Right cardiac atrium (tissue), 5 donors: Measurements from ENCODE around the gene CBLC. TPM values are rescaled to one million over a fixed set of nuclear protein-coding genes. Genes with fewer than 3 reads are reported as not detected.

Source experiments
- ATAC-seq, 2 donors: fragments of 200-7000 bp; cut with Tn5 transposase; one replicate each; pipeline versions ENCODE4 v1.8.0 to v1.9.1; 2020; ENCODE audit warnings: moderate library complexity in 2 of 2, mild to moderate bottlenecking in 1 of 2
- DNase-seq, 3 donors: peaks; one replicate each; pipeline ENCODE4 v3.0.0-alpha.2; 2020
- H3K27ac ChIP-seq: one replicate; pipeline ENCODE4 v1.5.1; 2013; ENCODE audit warnings: mild to moderate bottlenecking, low read length, control low read depth, moderate library complexity
- H3K27me3 ChIP-seq: one replicate; pipeline ENCODE4 v1.6.1; 2013; ENCODE audit not compliant: control insufficient read depth, insufficient read depth
- H3K4me1 ChIP-seq: one replicate; pipeline ENCODE4 v1.6.1; 2013; ENCODE audit warnings: low read length; ENCODE audit not compliant: control insufficient read depth, insufficient read depth
- H3K4me3 ChIP-seq: one replicate; pipeline ENCODE4 v1.5.1; 2013; ENCODE audit warnings: low read length, control low read depth
- H3K9me3 ChIP-seq: one replicate; pipeline ENCODE4 v1.6.1; 2013; ENCODE audit warnings: low read length; ENCODE audit not compliant: control insufficient read depth
- WGBS: extraction: QIAGEN DNeasy Blood & Tissue Kit; methylation state at CpG from one replicate; pipeline ENCODE4 v1.1.7; 2013; 5-methylcytosine and 5-hydroxymethylcytosine counted together
- intact Hi-C, 4 donors: fragments of 100-400 bp; cut with DNase I; formaldehyde crosslinking; loops; one replicate each; pipeline versions ENCODE4 v1.11.0 to v1.14.0; 2022 to 2023
- long read RNA-seq, 4 donors: library from polyadenylated mRNA; unstranded; transcript quantifications; one replicate each; pipeline ENCODE4 v2.0.0, GENCODE V29; 2020 to 2021
- polyA plus RNA-seq: library from polyadenylated mRNA; stranded (reverse); fragments of 200-250 nt; gene quantifications from one replicate; pipeline ENCODE4 v1.2.3, GENCODE V29; 2013
- total RNA-seq, 4 donors: library from RNA; stranded (reverse); fragmentation: NEBNext Ultra II Directional; extraction: Animal tissue kit (Norgen Biotek cat#: 25700); gene quantifications; one replicate each; pipeline ENCODE4 v1.2.1, GENCODE V29; 2021
- donor health status: healthy with polysubstance abuse.
- donor health status: DM: no; HTN: yes; CAD: no.
- donor health status: DM: no; HTN: no; CAD: no.
- donor health status: DM: no; HTN: yes; CAD: no; lungs with severe emphysema.
- donor health status: DM: yes; HTN: yes; CAD: no.

The CBLC gene, protein sequence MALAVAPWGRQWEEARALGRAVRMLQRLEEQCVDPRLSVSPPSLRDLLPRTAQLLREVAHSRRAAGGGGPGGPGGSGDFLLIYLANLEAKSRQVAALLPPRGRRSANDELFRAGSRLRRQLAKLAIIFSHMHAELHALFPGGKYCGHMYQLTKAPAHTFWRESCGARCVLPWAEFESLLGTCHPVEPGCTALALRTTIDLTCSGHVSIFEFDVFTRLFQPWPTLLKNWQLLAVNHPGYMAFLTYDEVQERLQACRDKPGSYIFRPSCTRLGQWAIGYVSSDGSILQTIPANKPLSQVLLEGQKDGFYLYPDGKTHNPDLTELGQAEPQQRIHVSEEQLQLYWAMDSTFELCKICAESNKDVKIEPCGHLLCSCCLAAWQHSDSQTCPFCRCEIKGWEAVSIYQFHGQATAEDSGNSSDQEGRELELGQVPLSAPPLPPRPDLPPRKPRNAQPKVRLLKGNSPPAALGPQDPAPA
- total RNA-seq (not detected), polyA plus RNA-seq (not detected)
- long read RNA-seq, donor 1, result 0 reads
- long read RNA-seq, donor 2, result 0 reads
- long read RNA-seq, donor 3, result 0 reads
- long read RNA-seq, donor 4, result 0 reads

DNA sequence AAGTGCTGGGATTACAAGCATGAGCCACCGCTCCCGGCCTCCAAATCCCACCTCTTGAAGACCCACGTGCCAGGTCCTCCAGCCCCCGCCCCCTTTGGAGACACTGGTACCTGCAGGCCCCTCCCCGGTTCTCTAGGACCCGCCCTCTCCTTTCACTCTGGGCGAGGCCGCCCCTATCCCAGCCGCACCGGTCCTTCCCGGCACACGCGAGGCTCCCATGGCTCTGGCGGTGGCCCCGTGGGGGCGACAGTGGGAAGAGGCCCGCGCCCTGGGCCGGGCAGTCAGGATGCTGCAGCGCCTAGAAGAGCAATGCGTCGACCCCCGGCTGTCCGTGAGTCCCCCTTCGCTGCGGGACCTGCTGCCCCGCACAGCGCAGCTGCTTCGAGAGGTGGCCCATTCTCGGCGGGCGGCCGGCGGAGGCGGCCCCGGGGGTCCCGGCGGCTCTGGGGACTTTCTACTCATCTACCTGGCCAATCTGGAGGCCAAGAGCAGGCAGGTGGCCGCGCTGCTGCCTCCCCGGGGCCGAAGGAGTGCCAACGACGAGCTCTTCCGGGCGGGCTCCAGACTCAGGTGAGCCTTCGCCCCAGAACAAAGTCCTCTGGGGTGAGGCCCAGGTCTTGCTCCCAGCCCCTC lies at the start of gene CBLC:
Gene CBLC (plus strand): TSS at position 176 of the 633 bp plus-strand sequence. CDS start 42 bp downstream, at position 218.
- Histone ChIP-seq H3K27ac (no peak within 1 kb of the TSS), H3K4me1 (no peaks in the 10 kb centered on the region), H3K27me3 (no peaks in the 10 kb centered on the region), H3K9me3 (no peaks in the 10 kb centered on the region), H3K4me3 (no peak within 1 kb of the TSS)
- intact Hi-C loops, result no loop called here
- peak in 2 of 3 donors; percentile 50 to 51 for DNase-seq
- peak; percentile 55 to 59 for ATAC-seq
- WGBS, result 14% methylated on average over 47 of the region's 47 CpGs

DNA sequence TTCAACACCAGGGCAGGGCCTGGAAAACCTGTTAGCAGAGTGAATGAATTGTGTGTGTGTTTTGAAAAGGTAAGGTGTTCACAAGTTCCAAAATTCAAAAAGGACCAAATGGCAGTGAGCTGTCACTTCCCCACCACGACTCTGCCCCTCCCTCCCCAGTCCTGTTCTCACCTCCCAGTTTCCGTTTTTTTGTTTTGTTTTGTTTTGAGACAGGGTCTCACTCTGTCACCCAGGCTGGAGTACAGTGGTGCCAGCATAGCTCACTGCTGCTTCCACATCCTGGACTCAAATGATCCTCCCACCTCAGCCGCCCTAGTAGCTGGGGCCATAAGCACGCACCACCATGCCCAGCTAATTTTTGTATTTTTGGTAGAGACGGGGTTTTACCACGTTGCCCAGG lies 49.5 kb upstream of the CBLC start:
- 62% methylated on average over 6 of the region's 6 CpGs for WGBS
- ATAC-seq, result no peak
- Histone ChIP-seq H3K9me3 (no peaks in the 10 kb centered on the region), H3K4me3 (no peak overlapping the region), H3K4me1 (peaks cover 4% of the 10 kb centered on the region), H3K27me3 (no peaks in the 10 kb centered on the region), H3K27ac (no peak overlapping the region)
- peak in 1 of 3 donors; percentile 20 for DNase-seq
- intact Hi-C loops, result no loop called here

DNA sequence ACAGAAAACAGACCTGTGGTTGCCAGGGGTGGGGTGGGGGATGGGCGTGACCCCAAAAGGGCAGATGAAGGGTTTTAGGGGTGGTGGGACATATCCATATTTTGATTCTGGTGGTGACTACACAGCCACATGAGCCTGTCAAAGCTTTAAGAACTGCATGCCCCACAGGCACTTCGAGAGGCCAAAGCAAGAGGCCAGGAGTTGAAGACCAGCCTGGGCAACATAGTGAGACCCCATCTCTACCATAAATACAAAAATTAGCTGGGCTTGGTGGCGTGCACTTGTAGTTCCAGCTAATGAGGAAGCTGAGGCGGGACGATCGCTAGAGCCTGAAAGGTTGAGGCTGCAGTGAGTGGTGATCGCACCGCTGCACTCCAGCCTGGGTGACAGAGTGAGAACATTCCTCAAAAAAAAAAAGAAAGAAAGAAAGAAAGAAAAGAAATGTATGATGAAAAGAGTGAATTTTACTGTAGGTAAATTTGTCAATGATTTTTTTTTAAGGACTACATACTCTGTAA lies 48.1 kb upstream of the CBLC start:
- Histone ChIP-seq H3K27me3 (no peaks in the 10 kb centered on the region), H3K4me1 (no peaks in the 10 kb centered on the region), H3K4me3 (no peak overlapping the region), H3K9me3 (no peaks in the 10 kb centered on the region), H3K27ac (no peak overlapping the region)
- ATAC-seq, result no peak
- 91% methylated on average over 8 of the region's 8 CpGs for WGBS
- intact Hi-C loops, result no loop called here
- peak in 2 of 3 donors; percentile 12 to 23 for DNase-seq

DNA sequence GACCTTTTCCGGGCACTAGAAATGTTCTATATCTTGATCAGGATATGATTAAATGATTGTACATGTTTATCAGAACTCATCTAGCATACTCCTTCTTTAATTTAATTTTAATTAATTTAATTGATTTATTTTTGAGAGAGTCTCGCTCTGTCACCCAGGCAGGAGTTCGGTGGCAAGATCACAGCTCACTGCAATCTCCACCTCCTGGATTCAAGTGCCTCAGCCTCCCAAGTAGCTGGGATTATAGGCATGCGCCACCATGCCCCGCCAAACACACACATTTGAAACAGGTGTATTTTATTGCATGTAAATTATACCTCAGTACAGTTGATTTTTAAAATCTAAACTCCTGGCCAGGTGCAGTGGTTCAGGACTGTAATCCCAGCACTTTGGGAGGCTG lies 46.6 kb upstream of the CBLC start:
- H3K4me3 ChIP-seq, result no peak overlapping the region
- 96% methylated on average over 5 of the region's 5 CpGs for WGBS
- no peaks in the 10 kb centered on the region for H3K27me3 ChIP-seq
- DNase-seq, result peak in 1 of 3 donors; percentile 2
- no peaks in the 10 kb centered on the region for H3K9me3 ChIP-seq
- no peaks in the 10 kb centered on the region for H3K4me1 ChIP-seq
- no peak for ATAC-seq
- no peak overlapping the region for H3K27ac ChIP-seq
- intact Hi-C loops, result no loop called here

DNA sequence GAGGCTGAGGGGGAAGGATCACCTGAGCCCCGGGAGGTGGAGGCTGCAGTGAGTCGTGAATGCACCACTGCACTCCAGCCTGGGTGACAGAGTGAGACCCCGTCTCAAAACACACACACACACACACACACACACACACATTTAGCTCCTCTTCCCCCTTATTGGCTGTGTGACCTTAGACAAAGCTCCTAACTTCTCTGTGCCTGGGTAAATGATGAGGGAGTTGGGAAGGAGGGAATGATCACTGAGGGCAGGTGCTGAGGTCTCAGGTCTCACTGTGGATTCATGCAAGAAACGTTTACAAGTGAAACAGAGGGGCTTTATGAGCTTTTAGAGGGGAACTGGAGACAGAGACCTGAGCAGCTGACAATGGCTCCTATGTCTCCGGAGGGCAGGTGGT lies 46.1 kb upstream of the CBLC start:
- Histone ChIP-seq H3K27me3 (no peaks in the 10 kb centered on the region), H3K9me3 (no peaks in the 10 kb centered on the region), H3K4me3 (no peak overlapping the region), H3K4me1 (no peaks in the 10 kb centered on the region), H3K27ac (no peak overlapping the region)
- 77% methylated on average over 5 of the region's 5 CpGs for WGBS
- intact Hi-C loops, result no loop called here
- DNase-seq (peak in 1 of 3 donors; percentile 3), ATAC-seq (no peak)

DNA sequence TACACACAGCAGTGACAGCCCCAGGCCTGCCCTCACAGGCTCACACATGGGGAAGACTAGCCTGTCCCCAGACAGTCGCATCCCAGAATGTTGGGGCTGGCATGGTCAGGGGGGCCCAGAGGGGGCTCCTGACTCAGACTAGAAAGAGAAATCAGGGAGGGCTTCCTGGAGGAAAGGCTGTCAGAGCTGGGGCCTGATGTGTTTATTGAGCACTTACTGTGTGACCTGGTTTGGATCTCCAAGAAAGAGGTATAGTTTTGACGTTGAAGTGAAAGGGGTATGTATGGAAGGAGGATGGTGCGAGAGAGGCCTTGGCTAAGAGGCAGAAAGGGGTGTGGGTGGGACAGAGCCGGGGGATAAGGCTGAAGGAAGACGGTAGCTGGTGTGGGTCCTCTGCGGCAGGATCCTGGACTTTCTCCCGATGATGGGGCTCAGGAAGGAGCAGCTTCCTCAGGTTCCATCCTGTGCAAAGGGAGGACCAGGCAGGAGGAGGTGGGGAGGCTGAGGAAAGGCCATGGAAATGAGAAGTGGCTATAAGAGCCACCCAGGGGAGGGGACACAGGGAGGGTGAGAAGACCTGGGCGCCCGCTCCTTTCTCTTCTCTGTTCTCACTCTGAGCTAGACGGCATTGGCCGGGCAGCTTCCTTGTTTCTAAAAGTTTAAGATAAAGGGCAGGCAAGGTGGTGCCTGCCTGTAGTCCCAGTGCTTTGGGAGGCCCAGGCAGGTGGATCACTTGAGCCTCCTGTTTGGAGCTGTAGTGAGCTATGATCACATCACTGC lies 45.3 kb upstream of the CBLC start:
- intact Hi-C loops, result no loop called here
- H3K27me3 ChIP-seq, result no peaks in the 10 kb centered on the region
- WGBS, result 72% methylated on average over 11 of the region's 11 CpGs
- H3K9me3 ChIP-seq, result no peaks in the 10 kb centered on the region
- H3K27ac ChIP-seq, result no peak overlapping the region
- peak in 2 of 3 donors; percentile 30 to 57 for DNase-seq
- peaks cover under 1% of the 10 kb centered on the region for H3K4me1 ChIP-seq
- no peak overlapping the region for H3K4me3 ChIP-seq
- ATAC-seq, result no peak

DNA sequence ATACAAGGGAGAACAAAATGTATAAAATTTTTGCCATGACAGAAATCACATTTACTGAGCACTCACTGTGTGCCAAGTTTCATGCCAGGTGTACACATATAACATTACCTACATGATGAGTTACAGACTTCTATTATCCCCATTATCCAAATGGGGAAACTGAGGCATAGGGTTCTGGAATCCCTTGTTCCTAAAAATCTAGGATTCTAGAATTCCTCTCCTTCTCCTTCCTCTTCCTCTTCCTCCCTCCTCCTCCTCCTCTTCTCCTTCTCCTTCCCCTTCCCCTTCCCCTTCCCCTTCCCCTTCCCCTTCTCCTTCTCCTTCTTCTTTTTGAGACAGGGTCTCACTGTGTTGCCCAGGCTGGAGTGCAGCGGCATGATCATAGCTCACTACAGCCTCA lies 43.3 kb upstream of the CBLC start:
- H3K27ac ChIP-seq, result no peak overlapping the region
- intact Hi-C loops, result no loop called here
- no peaks in the 10 kb centered on the region for H3K27me3 ChIP-seq
- H3K4me1 ChIP-seq, result peaks cover 3% of the 10 kb centered on the region
- no peak for DNase-seq
- no peaks in the 10 kb centered on the region for H3K9me3 ChIP-seq
- WGBS, result 3% methylated on average over 1 of the region's 1 CpG
- no peak overlapping the region for H3K4me3 ChIP-seq
- no peak for ATAC-seq

DNA sequence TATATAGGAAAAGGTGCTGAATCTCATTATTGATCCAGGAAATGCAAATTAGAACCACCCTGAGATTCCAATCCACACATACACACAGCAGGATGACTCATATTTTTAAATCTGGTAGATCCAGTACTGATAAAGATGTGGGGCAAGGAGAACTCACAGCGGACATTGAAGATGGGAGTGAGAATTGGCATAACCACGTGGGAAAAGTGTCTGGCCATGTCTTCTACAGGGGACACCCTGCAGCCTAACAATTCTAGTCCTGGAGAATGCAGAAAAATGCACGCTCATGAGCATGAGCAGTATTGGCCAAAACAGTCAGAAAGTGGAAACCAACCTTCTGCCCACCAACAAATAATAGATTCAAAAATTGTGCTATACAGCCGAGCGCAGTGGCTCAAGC lies 42.7 kb upstream of the CBLC start:
- H3K4me1 ChIP-seq, result peaks cover 3% of the 10 kb centered on the region
- H3K27ac ChIP-seq, result no peak overlapping the region
- no peak overlapping the region for H3K4me3 ChIP-seq
- no peaks in the 10 kb centered on the region for H3K9me3 ChIP-seq
- 75% methylated on average over 5 of the region's 5 CpGs for WGBS
- DNase-seq (no peak), ATAC-seq (no peak)
- intact Hi-C loops, result no loop called here
- no peaks in the 10 kb centered on the region for H3K27me3 ChIP-seq

DNA sequence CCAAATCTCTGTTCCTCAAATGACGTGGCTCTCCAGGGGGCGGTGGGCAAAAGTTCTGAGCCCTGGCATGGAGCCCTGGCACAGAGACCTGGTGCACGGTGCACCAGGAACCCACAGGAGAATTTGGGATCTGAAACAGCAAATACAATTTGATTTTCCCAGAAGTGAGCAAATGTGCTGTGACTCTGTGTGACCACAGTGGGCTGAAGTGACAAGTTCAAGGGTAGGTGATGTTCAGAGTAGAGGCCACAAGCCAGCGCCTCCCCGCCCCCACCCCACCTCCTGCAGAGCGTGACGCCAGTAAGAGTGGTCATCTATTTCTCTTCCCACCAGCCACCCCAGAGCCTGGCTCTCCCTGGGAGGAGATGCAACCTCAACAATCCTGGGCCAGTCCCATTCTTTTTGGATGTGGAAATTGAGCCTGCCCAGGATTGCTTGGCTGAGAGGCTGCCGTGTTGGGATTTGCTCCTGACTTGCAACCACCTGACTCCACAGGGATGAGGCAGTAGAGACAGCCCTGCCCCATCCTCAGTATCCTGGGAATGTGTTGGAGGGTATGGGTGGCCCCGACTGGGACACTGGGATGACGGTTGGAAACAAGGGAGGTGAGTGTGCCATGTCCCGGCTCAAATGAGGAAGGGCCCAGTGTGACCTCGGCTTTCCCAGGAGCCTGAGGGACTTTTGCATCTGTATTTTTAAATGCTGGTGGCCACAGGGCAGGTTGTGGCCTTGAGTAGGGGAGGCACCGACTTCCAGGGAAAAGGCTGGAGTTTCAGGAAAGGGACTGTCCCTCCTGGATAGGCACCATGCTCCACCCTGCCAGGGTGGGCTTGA lies 40.2 kb upstream of the CBLC start:
- WGBS, result 56% methylated on average over 13 of the region's 13 CpGs
- no peaks in the 10 kb centered on the region for H3K9me3 ChIP-seq
- ATAC-seq, result no peak
- intact Hi-C loops, result no loop called here
- no peak overlapping the region for H3K27ac ChIP-seq
- DNase-seq, result peak in 2 of 3 donors; percentile 57 to 66
- no peaks in the 10 kb centered on the region for H3K27me3 ChIP-seq
- H3K4me1 ChIP-seq, result peaks cover 5% of the 10 kb centered on the region
- H3K4me3 ChIP-seq, result no peak overlapping the region

DNA sequence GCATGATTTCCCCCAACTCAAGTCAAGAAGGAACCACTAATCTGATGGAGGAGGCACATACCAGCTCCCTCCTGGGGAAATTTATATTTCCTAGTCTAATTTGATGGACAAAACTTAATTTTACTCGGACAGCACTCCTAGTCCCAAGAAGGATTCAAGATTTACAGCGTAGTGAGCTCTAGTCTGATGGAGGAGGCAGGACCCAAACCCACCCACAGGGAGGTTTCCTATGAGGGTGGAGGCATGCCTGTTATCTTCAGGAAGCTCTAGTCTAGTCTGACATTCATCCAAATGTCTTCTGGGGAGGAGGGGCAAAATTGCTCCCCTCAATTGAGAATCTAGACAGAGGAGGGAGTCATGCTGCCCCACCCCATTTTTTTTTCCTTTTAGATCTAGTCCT lies 39.6 kb upstream of the CBLC start:
- DNase-seq, result peak in 1 of 3 donors; percentile 3
- Histone ChIP-seq H3K27ac (no peak overlapping the region), H3K4me1 (peaks cover 9% of the 10 kb centered on the region), H3K9me3 (no peaks in the 10 kb centered on the region), H3K27me3 (no peaks in the 10 kb centered on the region), H3K4me3 (no peak overlapping the region)
- intact Hi-C loops, result no loop called here
- WGBS, result 71% methylated on average over 2 of the region's 2 CpGs
- ATAC-seq, result no peak
